Measurements from ENCODE around the gene GRHPR.
A peak's percentile ranks its signal among the peaks of the same experiment; 100 is the strongest.
"Not testable (repeated sequence)": the region's sequence is repeated elsewhere in the genome, so short reads cannot be mapped to it uniquely, and the experiment has no call there.

The GRHPR gene

DNA sequence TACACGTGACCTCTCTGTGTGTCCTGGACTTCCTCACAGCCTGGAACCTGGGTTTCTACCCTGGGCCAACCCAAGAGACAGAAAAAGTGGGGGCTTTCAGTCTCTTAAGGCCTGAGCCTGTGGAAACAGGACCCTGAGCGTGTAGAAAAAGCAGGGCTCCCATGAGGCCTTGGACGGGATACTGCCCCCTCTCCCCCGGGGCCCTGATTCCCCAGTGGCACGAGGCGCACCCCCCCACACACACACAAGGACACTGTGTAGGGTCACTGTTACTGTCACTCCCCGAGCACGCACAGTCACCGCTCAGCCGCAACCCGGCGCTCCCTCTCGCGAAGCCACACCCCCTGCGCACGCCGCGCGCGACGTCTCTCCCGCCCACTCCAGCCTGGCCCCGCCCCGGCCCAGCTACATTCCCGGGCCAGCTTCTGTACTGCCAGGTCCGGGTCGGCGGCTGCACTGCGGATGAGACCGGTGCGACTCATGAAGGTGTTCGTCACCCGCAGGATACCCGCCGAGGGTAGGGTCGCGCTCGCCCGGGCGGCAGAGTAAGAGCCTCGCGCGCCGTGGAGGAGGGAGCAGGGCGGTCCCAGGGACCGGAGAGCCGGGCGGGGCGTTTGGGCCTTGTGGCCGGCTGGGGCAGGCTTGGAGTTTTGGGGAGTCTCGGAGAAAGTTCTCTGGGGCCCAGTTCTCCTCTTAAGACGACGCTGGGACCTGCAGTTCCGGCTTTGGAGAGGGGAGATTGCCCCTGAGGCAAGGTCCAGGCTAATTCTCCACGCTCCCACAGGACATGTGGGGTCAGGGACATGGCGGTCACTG, at the start of gene GRHPR:
TSS of gene GRHPR (plus strand) at position 408 of the 816 bp plus-strand sequence. CDS start at position 463, 55 bp downstream.
- peak; percentile 93 for DNase-seq

DNA sequence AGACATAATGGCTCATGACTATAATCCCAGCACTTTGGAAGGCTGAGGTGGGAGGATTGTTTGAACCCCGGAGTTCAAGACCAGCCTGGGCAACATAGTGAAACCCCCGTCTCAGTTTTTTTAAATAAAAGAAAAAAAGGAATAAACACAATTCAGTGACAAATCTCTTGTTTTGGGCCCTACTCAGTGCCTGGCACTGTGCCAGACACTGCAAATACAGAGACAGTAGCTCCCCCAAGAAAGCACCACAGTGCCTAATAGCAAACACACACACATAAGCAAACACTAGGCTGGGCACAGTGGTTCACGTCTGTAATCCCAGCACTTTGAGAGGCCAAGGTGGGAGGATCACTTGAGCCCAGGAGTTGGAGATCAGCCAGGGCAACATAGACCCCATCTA, 49.7 kb upstream of the GRHPR start:
- no peak for DNase-seq

DNA sequence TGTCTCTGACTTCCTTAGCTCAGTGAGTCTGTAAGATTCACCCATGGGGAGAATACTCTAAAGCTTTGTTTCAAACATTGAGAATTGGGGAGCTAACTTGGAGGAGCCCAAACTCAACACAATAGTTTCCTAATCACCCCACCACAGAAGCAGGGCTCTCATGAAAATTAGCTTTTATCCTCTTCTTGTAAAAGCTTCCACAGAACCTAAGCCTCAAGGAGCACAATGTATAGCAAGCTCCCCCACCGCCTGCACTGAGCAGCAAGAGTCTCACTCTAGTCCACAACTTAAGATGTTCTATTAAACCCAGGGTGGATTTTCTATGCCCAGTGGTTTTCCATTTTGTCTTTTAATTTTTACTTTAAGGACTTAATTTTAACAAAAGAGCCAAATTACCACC, 48.9 kb upstream of the GRHPR start:
- no peak for DNase-seq

DNA sequence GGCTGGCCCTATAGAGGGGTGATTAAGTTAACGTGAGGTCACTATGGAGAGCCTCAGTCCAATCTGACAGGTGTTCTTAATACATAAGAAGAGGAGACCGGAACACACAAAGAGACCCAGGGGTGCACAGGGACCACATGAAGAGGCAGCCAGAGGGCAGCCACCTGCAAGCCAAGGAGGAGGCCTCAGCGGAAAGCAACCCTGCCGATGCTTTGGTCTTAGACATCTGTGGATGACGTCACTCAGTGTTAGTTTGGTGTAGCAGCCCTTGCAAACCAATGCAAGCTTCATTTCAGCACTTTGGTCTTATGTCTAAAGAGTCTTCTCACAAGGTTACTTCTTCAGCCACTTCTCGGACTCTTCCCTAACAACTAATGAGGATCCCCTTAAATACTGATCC, 47.6 kb upstream of the GRHPR start:
- no peak for DNase-seq

DNA sequence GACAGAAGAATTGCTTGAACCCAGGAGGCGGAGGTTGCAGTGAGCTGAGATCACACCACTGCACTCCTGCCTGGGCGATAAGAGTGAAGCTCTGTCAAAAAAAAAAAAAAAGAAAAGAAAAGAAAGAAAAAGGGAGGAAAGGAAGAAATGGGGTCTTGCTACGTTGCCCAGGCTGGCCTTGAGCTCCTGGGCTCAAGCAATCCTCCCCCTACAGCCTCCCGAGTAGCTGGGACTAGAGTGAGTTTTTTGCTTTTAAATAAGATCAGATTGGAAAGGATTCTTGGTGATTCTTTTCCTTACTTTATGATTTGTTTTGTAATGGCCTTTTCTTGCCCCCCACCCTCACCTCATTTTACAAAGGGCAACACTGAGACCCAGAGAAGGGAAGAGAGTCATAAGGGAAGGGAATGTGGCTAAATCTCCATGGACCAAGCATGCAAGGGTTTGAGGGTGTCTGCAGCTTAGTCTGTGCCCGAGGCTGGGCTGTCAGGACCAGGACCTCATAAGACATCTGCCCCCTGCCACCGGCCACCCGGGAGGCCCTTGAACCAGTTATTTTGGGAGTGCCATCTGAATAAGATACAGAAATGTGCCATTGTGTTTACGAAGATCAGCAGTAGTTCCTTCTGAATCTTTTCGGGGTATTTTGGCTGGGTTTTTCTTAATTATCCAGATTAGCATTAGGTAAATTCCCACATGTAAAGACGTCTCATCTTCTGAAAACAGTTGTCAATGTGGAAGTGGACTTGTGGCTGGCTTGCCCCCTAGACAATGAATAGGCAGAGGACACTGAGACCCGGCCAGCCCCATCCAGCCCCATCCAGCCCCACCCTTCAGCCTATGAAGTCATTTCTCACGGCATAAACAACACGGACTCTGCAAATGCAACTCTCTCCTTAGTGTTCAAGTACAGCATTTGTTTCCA, 44.5 kb upstream of the GRHPR start:
- no peak for DNase-seq

DNA sequence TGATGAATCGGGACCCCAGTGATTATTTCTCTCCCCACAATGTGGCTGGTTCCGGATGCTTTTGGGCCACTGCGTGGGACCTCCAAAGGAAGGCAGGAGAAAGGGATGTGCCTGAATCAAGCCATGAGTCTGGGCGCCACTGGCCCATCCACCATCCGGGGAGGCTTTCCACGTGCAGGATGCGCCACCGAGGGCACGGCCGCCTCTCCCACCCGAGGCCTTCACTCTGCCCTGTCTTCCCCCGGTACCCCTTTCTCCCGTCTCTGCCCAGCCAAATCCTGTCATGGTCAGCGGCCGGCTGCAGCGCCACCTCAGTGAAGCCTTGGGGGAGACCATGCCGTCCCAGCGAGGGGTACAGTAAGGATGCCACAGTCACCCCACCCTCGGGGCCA, 43.9 kb upstream of the GRHPR start:
- no peak for DNase-seq

DNA sequence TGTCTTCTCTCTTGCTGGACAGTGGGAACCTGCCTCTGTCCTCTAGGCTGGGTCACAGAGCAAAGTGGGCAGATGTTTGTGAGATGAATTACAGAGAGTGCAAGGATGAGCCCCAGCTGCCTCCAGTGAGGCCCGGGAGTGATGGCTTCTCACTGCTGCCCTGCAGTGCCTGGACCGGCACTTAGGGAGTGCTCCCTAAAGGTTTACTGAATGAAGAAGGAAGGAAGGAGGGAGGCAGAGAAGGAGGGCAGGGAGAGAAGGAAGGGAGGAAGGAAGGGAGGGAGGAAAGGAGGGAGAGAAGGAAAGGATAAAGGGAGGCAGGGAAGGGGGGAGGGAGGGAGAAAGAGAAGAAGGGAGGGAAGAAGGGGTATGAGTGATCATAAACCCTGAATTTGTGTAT, 42.7 kb upstream of the GRHPR start:
- DNase-seq: no peak

DNA sequence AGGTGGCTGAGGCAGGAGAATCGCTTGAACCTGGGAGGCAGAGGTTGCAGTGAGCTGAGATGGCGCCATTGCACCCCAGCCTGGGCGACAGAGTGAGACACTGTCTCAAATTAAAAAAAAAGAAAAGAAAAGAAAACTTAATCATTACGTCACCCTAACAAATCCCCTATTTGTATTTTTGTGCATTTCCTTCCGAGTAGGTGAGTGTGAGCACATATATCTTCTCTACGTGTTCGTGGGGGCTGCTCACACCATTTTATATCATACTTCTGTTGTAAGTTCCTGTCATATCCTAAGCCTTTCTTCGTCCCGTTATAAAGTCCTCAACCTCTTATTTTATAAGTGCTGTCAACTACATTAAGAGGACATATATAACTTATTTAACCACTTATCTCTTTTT, 41.9 kb upstream of the GRHPR start:
- no peak for DNase-seq

DNA sequence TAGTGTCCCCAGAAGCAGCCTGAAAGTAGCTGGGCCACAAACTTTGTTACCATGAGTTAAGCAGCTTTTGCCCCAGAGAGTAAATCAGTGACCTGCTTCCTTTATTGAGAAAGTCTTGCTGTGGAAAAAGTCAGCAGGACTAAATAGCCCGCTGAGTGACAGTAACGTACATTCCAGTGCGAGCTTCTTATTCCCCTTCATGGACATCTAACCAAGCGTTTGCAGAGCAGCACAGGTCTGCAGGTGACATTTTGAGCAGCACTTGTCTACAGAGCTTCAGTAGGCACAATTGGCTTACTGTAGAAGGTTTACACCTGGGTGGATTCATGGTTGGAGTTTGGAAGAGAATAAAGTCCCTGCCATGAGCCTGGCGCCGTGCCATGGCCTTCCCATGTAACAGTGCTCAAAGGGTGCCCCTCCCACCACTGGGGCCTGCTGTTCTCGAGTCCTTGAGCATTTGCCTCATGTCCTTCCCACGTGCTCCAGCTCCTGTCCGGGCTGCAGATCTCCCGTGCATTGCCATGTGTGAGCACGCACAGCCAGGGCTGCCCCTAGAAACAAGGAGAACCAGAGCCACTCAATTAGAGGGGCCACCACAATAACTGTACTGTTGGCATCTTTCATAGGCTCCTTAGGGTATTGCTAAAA, 41.3 kb upstream of the GRHPR start:
- no peak for DNase-seq

DNA sequence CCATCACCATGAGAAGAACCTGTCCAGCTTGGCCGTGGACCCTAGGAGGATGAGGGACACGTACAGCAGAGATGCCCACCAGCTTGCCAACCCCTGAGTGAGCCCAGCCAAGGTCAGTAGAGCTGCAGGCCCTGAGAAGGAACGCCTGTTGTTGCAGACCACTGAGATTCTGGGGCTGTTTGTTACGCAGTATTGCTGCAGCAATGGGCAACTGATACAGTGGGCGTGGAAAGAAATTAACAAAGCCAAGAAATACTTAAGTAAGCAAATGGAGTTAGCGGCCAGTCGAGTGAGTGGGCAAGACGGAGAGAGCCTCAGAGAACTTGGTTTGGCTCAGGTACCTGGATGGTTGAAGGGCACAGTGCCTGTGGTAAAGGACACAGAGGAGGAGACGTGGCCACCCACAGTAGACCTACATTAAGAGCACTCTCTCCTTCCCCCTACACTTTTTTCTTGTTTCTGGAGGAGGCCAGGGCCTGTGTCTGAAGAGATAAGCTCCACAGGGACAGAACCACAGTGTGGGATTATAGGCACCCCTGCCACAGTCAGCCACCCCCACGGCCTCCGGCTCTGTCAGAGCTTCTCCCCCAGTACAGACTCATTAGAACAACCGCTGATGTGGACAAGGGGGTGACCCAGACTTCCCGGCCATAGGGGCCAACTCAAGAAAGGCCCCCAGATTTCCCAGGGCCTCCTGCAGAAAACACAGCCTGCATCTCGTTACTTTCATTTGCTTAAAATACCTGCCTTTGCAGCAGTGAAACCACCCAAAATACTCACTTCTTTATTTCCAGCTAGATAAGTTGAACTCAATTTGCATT, 40.1 kb upstream of the GRHPR start:
- no peak for DNase-seq

DNA sequence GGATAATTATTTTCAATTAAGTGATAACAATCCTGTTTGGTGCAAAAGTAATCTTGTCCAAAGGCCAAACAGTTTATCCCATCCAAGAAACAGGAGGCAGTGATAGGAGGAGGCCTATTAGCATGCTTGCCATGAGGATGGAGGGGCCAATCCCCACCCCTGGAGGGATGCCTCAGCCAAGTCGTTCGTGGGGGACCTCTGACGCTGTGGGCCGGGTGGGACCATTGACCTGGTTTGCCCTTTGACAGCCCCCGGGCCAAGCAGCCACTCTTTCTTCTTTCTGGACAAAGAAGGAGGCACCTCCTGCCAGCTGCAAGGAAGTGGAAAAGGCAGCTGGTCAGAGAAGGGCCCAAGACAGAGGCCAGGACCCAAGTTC, 39.5 kb upstream of the GRHPR start:
- DNase-seq: no peak

DNA sequence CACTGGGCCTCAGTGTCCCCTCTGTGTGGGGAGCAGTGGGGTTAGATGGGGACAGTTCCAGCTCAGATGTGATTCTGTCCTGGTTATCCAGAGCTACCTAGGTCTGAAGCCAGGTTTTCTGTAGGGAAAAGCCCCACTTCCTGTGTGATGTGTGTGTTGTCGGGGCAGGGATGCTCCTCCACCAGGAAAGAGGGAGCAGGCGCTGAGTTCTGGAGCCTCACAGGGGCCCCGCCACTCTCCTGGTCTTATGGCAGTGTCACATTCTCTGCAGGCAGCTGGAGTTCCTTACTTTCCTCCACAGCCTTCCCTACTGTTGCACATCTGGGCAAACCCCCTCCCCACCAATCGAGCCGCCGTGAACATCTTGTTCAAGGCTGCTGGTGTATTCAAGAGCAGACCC, 39.1 kb upstream of the GRHPR start:
- DNase-seq: no peak

DNA sequence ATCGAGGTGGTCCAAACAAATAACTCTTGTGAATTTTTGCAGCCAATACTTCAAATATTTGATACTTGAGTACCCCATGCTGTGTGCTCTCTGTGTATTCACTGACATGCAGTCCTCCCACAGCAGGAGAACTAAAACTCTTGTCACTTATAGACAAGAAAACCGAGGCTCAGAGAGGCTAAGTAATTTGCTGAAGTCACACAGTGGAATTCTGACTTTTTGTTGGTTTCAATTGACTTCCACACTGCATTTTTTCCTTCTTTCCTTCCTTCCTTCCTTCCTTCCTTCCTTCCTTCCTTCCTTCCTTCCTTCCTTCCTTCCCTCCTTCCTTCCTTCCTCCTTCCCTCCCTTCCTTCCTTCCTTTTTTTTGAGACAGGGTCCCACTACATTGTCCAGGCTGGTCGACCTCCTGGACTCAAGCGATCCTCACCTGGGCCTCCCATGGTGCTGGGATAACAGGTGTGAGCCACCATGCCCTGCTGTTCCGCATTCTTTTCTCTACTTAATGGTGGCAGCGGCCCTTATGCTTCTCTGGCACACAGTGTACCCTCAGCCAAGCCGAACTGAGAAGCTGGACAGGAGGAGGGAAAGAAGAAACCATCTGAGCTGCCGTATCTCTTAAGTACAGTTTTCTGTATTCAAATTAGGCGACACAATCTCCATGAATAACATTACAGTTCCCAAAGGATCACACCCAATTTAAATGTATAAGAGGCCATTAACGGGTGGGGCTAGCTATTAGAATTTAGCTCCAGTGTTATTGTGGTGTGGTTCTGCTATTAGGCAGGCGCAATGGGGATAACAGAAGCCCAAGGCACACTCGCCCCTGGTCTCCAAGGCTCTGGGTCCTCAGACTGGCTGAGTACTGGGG, 38.4 kb upstream of the GRHPR start:
- DNase-seq: no peak

DNA sequence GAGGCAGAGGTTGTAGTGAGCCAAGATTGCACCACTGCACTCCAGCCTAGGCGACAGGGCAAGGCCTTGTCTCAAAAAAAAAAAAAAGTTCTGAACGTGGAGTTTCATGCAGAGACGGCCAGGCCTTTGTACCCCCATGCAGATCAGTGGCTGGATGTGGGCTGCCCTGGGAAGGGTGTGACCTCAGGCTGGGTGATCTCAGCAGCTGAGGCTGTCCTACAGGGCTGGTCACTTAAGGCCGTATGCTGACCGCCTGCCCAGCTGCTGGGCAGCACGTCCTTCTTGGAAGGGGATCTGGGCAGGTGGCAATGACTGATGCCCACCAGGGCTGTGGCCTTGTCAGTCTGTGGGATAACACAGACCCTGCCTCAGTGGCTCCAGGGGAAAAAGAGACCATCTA, 37.2 kb upstream of the GRHPR start:
- no peak for DNase-seq

DNA sequence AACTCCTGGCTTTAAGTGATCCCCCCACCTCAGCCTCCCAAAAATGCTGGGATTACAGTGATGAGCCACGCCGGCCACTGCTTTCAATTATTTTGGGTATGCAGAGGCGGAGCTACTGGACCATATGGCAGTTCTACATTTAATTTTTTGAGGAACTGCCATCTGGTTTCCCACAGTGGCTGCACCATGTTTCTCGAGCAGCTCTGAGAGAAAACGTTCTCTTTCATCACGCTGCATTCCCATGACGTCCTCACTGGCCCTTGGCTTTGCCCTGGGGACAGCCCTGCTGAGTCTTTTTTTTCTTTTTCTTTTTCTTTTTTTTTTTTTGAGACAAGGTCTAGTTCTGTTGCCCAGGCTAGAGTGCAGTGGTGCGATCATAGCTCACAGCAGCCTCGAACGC, 35.5 kb upstream of the GRHPR start:
- DNase-seq: no peak

DNA sequence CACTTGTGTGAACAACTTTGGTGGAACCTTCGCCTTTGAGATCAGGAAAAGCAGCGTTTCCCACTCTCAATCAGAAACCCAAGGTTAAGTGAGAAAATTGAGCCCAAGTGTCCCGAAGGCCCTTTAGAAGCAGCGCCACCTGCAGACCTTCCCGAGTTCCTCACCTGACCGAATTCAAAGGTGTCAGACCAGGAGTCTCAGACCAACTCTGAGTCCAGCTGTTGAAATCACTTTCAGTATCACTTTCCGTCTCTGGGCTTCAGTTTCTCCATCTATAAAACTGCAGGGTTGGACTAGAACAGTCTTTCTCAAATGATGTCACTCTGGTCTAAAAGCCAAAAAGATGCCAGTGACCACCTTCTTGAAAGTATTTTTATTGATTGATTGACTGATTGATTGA, 31.7 kb upstream of the GRHPR start:
- DNase-seq: no peak

DNA sequence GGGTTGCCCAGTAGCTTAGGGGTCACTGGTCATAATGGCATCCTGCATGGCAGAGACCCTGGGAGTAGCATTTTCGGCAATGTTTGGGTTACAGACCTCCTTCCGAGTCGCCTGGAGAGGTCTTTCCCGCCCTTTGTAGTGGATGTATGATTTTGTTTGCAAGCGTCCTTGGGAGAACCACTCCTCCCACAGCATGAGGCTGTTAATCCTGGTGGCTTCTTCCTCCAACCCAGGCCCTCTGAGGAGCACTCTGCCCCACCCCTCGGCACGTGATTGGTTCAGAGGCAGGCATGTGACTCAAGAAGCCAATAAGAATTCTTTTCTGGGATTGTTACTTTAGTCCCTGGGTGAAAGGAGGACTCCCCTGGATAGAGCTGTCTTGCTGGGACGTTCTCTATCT, 30.2 kb upstream of the GRHPR start:
- DNase-seq: no peak

DNA sequence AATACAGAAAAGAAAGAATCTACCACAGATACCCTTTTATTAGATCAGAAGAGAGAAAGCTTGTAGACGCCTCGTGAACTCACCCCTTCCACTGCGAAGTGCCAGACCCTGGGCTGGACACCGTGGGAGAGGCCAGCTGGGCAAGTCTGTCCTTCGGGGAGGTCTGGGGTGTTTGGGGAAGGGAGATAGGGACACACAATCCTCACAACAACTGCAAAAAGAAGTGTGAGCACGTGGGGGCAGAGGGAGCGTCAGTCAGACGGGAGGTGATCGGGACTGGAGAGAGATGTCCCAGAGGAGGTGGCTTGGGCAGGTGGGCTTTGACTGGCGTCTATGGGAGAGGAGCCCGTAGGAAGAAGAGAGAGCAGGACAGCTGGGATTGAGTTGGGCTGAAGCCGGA, 27.3 kb upstream of the GRHPR start:
- DNase-seq: peak; percentile 21

DNA sequence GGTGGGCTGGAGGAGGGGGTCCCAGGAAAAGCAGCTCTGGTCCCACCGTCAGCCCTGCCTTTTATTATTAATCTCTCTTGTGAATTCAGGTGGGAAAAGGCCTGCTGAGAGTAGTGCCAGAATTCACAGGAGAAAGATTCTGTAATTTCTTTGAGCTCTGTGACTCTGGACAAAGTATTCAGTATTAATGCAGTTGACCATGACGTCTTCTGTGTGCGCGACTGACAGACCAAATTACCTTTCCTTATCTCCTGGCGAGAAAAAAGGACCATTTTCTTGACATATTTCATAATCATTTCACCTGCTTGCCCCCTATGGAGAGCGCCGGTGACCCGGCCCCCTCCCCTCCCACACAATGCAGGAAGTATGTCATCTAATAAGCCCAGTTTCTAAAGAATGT, 26.8 kb upstream of the GRHPR start:
- no peak for DNase-seq

DNA sequence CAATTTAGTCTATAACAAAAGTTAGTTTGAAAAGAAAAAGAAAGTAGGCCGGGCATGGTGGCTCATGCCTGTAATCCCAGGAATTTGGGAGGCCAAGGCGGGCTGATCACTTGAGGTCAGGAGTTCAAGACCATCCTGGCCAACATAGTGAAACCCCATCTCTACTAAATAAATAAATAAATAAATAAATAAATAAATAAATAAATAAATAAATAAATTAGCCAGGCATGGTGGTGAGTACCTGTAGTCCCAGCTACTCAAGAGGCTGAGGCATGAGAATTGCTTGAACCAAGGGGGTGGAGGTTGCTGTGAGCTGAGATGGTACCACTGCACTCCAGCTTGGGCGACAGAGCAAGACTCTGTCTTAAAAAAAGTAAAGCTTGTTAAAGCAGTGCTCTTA, 24.5 kb upstream of the GRHPR start:
- not testable (repeated sequence) for DNase-seq

DNA sequence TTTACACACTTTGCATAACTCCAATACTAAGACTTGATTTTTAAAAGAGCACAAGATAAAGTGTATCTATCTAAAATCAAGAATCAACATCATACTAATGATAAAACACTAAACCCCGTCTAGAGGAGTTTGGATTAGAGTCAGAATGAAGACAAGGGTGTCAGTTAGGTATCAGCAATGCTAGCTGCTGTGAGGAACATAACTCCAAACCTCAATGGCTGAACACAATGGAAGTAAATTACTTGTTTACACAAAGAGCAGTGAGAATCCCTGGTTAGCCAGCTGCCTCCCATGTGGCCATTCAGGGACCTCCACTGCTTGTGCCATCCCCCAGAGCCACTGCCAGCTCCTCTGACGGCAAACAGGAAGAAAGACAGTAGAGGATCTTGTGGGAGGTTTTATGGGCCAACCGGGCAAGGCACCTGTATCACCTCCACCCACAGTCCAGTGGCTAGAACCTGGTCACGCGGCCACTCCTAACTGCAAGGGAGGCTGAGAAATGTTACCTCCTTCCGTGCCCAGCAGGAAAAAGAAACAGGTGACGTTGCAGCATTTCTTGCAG, 24.0 kb upstream of the GRHPR start:
- DNase-seq: no peak
